Measurements from ENCODE around the gene SPATS2L.

The SPATS2L gene

DNA sequence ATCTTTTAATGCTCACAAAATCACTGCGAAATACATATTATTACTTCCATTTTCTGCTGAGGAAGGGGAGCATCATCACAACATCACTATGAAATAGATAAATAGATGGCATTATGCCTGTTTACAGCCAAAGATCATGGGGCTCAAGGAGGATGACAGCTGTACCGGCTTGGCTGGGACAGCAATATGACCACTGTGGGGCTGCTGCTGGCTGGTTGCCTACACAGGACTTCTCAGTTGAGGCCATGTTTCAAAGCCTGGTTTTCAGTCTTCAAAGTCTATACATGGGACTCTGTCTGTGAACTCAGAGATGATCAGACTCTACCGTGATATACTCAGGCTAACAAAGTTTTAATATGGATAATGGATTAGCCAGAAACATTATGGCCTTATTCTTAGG lies 58.7 kb downstream of the SPATS2L start:
- Histone ChIP-seq H3K9me3 (ENCODE audit: control insufficient read depth in 5 of 5, low read length in 5 of 5) (no peaks in the 10 kb centered on the region), H3K36me3 (ENCODE audit: control insufficient read depth in 5 of 5, insufficient read depth in 5 of 5, low read length in 5 of 5) (peaks cover 0 to 4% (median 0%) of the 10 kb centered on the region in 5 donors), H3K4me3 (ENCODE audit: low read depth in 1 of 5, low read length in 5 of 5) (no peak overlapping the region), H3K27ac (ENCODE audit: low read depth, low read length) (no peak overlapping the region), H3K9ac (ENCODE audit: low read length in 5 of 5) (no peak overlapping the region), H3K4me1 (ENCODE audit: control insufficient read depth in 5 of 5, insufficient read depth in 5 of 5, low read length in 5 of 5) (peaks cover 0 to 11% (median 9%) of the 10 kb centered on the region in 5 donors), H3K27me3 (ENCODE audit: control insufficient read depth in 5 of 5, insufficient read depth in 4 of 5, low read length in 5 of 5) (no peaks in the 10 kb centered on the region)

DNA sequence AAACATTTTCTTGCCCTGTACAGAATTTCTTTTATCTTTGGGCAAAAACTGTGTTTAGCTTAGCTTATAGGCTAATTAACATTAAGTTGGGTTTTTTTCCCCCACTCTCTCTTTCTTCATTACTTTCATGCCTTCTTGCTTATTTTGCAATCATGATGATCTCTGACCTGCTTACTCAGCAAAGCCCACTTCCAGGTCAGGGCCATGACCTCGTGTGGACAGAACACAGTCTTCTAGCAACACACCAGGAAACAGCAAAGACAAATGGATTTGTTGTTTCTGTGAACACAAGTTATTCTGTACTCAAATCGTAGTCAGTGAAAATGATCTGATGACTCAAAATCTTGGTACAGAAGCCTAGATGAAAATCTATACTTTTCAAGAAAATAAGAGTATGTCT lies 60.7 kb downstream of the SPATS2L start:
- no peak overlapping the region for H3K27ac ChIP-seq (ENCODE audit: low read depth, low read length)
- H3K9ac ChIP-seq (ENCODE audit: low read length in 5 of 5) = no peak overlapping the region
- peaks cover 0 to 11% (median 9%) of the 10 kb centered on the region in 5 donors for H3K4me1 ChIP-seq (ENCODE audit: control insufficient read depth in 5 of 5, insufficient read depth in 5 of 5, low read length in 5 of 5)
- no peak overlapping the region for H3K4me3 ChIP-seq (ENCODE audit: low read depth in 1 of 5, low read length in 5 of 5)
- no peaks in the 10 kb centered on the region for H3K9me3 ChIP-seq (ENCODE audit: control insufficient read depth in 5 of 5, low read length in 5 of 5)
- H3K27me3 ChIP-seq (ENCODE audit: control insufficient read depth in 5 of 5, insufficient read depth in 4 of 5, low read length in 5 of 5) = no peaks in the 10 kb centered on the region
- H3K36me3 ChIP-seq (ENCODE audit: control insufficient read depth in 5 of 5, insufficient read depth in 5 of 5, low read length in 5 of 5) = peaks cover 0 to 6% (median 0%) of the 10 kb centered on the region in 5 donors

DNA sequence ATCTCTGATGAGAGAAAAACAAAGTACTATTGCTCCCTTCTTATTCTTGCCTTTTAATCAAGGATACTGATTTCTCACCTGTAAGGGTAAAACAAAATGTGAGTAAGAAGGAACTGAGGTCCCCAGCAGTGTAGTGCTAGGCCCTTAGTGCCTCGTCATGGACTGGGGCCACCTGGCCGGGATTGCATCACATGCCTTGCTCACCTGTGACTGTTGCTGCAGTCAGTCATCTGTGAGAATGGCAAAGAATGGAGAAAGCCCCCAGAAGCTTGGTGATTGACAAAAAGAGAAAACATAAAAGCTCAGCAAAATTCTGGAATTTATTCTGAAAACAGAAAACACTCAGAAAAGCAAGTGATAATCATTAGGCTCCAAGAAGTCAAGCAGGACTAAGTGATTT lies 63.4 kb downstream of the SPATS2L start:
- peaks cover 2 to 14% (median 9%) of the 10 kb centered on the region in 5 donors for H3K4me1 ChIP-seq (ENCODE audit: control insufficient read depth in 5 of 5, insufficient read depth in 5 of 5, low read length in 5 of 5)
- H3K9me3 ChIP-seq (ENCODE audit: control insufficient read depth in 5 of 5, low read length in 5 of 5) = no peaks in the 10 kb centered on the region
- peaks cover 0 to 2% (median 0%) of the 10 kb centered on the region in 5 donors for H3K36me3 ChIP-seq (ENCODE audit: control insufficient read depth in 5 of 5, insufficient read depth in 5 of 5, low read length in 5 of 5)
- H3K9ac ChIP-seq (ENCODE audit: low read length in 5 of 5) = no peak overlapping the region
- H3K27ac ChIP-seq (ENCODE audit: low read depth, low read length) = no peak overlapping the region
- no peak overlapping the region for H3K4me3 ChIP-seq (ENCODE audit: low read depth in 1 of 5, low read length in 5 of 5)
- H3K27me3 ChIP-seq (ENCODE audit: control insufficient read depth in 5 of 5, insufficient read depth in 4 of 5, low read length in 5 of 5) = no peaks in the 10 kb centered on the region

DNA sequence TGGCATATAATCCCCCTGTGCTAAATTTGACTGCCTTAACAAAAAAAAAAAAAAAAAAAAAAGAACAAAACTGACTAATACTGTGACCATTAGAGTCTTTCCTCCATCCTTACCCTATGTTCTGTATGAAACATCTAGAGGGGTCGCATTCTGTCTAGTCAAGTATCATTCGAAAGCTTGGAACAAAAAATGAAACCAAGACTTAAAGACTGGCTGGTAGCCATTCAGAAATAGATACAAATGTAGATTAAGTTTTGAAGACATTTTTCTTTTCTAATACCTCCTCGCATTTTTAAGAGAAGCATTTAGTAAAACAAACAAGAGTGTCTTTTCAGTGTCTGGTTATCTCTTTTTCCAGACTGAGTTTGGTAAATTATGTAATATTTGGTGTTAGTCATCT lies 66.7 kb downstream of the SPATS2L start:
- Histone ChIP-seq H3K4me1 (ENCODE audit: control insufficient read depth in 5 of 5, insufficient read depth in 5 of 5, low read length in 5 of 5) (peaks cover 0 to 18% (median 2%) of the 10 kb centered on the region in 5 donors), H3K9ac (ENCODE audit: low read length in 5 of 5) (no peak overlapping the region), H3K27me3 (ENCODE audit: control insufficient read depth in 5 of 5, insufficient read depth in 4 of 5, low read length in 5 of 5) (no peaks in the 10 kb centered on the region), H3K4me3 (ENCODE audit: low read depth in 1 of 5, low read length in 5 of 5) (no peak overlapping the region), H3K36me3 (ENCODE audit: control insufficient read depth in 5 of 5, insufficient read depth in 5 of 5, low read length in 5 of 5) (peaks cover 0 to 2% (median 0%) of the 10 kb centered on the region in 5 donors), H3K9me3 (ENCODE audit: control insufficient read depth in 5 of 5, low read length in 5 of 5) (no peaks in the 10 kb centered on the region), H3K27ac (ENCODE audit: low read depth, low read length) (no peak overlapping the region)

DNA sequence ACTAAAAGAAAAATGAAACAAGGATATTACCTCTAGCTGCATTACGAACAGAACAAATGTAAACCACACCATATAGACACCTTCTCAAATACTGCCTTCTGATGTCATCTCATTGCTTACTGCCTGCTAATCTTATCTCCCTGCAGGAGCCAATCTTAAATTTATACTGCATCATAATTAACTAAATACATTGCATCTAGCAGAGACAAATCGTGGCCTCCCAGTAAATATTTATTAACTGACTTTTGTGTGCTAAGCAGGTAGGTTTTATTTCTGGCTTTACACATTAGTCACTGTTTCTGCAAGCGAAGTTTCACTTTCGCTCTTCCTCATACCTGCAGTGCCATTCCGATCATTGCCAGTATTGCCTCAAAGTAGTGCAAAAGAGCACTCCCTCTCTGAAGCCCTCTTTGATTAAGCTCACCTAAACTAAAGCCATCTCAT lies 67.5 kb downstream of the SPATS2L start:
- H3K9ac ChIP-seq (ENCODE audit: low read length in 5 of 5) = no peak overlapping the region
- H3K27ac ChIP-seq (ENCODE audit: low read depth, low read length) = no peak overlapping the region
- H3K27me3 ChIP-seq (ENCODE audit: control insufficient read depth in 5 of 5, insufficient read depth in 4 of 5, low read length in 5 of 5) = no peaks in the 10 kb centered on the region
- no peak overlapping the region for H3K4me3 ChIP-seq (ENCODE audit: low read depth in 1 of 5, low read length in 5 of 5)
- no peaks in the 10 kb centered on the region for H3K9me3 ChIP-seq (ENCODE audit: control insufficient read depth in 5 of 5, low read length in 5 of 5)
- H3K36me3 ChIP-seq (ENCODE audit: control insufficient read depth in 5 of 5, insufficient read depth in 5 of 5, low read length in 5 of 5) = peaks cover 0 to 2% (median 0%) of the 10 kb centered on the region in 5 donors
- H3K4me1 ChIP-seq (ENCODE audit: control insufficient read depth in 5 of 5, insufficient read depth in 5 of 5, low read length in 5 of 5) = peaks cover 0 to 23% (median 2%) of the 10 kb centered on the region in 5 donors

DNA sequence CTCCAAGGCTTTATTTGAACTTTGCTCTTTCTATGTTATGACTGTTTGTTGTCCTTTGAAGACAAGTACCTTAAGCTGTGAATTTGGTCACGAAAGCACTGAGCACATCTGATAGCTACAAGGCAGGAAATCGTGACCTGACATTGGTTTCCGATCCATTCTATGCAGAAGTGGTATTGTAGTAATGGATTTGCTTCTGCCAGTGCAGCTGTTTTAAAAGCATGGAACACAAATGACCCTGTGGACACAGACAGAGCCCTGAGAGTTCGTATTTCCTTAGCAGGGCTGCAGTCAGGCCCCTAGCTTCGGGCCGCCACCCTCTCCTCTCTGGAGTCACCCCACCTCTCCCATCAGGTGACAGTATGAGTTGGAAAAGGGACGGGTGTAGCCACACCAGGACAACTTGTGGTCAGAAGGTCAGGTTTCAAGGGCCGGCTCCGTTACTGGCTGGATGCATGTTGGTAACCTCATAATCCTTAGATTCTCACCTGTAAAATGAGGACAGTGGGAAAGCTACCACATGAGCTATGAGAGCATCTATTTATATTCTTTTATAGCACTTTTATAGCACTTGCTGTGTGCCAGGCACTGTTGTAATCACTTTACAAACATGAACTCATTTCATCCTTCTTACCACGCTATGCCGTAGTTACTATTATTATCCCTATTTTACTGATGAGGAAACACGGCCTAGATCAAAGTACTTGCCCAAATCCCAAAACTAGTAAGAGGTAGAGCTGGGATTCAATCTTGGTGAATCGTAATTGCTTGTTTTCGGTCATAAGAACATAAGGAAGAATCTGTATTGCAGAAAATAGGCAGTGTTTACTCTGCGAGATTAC lies 70.2 kb downstream of the SPATS2L start:
- Histone ChIP-seq H3K4me1 (ENCODE audit: control insufficient read depth in 5 of 5, insufficient read depth in 5 of 5, low read length in 5 of 5) (peaks cover 0 to 40% (median 6%) of the 10 kb centered on the region in 5 donors), H3K9ac (ENCODE audit: low read length in 5 of 5) (no peak overlapping the region), H3K4me3 (ENCODE audit: low read depth in 1 of 5, low read length in 5 of 5) (no peak overlapping the region), H3K27ac (ENCODE audit: low read depth, low read length) (no peak overlapping the region), H3K36me3 (ENCODE audit: control insufficient read depth in 5 of 5, insufficient read depth in 5 of 5, low read length in 5 of 5) (peaks cover 0 to 2% (median 0%) of the 10 kb centered on the region in 5 donors), H3K9me3 (ENCODE audit: control insufficient read depth in 5 of 5, low read length in 5 of 5) (no peaks in the 10 kb centered on the region), H3K27me3 (ENCODE audit: control insufficient read depth in 5 of 5, insufficient read depth in 4 of 5, low read length in 5 of 5) (no peaks in the 10 kb centered on the region)

DNA sequence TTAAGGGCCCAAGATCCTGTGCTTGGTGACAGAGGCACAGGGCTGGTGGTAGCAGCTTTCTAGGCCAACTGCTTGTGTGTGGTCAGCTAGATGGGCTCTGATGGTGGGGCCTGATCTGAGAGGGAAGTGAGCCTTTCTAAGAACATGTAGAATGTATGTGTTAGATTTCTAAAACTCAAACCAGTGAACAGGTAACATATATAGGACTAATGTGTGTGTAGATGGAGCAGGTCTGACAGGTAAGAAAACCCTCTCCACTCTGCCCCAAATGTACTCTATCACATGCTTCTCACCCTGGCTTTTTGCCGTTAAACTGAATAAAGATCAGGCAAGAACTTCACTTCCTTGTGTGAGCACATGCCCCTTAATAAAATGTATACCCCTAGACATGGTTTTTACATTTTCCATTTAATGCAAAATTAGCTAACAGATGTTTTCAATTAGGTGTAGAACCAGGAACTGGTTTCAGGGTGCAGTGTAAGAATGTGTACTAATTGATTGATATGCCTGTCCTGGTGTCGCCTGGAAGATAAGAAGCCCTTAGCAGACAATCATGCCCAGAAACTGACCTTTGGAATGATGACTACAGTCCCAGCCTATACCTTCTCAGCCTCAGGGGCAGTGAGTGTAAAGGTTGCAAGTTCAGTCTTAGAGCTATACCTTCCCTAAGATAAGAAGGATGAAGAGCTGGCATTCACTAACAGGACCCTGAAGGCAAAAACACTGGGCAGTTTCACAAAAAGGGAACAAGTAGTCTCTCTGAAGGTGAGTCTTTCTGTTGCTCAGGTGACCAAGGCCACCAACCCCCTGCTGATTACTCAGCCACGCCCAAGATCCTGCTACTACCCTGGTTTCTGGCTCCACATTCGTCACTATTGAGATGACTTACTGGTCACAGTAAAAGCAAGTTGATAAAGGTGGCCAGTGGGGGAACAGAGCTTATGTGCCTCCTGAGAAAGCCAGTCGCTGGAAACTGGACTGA lies 71.2 kb downstream of the SPATS2L start:
- Histone ChIP-seq H3K4me3 (ENCODE audit: low read depth in 1 of 5, low read length in 5 of 5) (no peak overlapping the region), H3K4me1 (ENCODE audit: control insufficient read depth in 5 of 5, insufficient read depth in 5 of 5, low read length in 5 of 5) (peaks cover 0 to 40% (median 6%) of the 10 kb centered on the region in 5 donors), H3K9me3 (ENCODE audit: control insufficient read depth in 5 of 5, low read length in 5 of 5) (no peaks in the 10 kb centered on the region), H3K9ac (ENCODE audit: low read length in 5 of 5) (no peak overlapping the region), H3K36me3 (ENCODE audit: control insufficient read depth in 5 of 5, insufficient read depth in 5 of 5, low read length in 5 of 5) (no peaks in the 10 kb centered on the region), H3K27ac (ENCODE audit: low read depth, low read length) (no peak overlapping the region), H3K27me3 (ENCODE audit: control insufficient read depth in 5 of 5, insufficient read depth in 4 of 5, low read length in 5 of 5) (no peaks in the 10 kb centered on the region)

DNA sequence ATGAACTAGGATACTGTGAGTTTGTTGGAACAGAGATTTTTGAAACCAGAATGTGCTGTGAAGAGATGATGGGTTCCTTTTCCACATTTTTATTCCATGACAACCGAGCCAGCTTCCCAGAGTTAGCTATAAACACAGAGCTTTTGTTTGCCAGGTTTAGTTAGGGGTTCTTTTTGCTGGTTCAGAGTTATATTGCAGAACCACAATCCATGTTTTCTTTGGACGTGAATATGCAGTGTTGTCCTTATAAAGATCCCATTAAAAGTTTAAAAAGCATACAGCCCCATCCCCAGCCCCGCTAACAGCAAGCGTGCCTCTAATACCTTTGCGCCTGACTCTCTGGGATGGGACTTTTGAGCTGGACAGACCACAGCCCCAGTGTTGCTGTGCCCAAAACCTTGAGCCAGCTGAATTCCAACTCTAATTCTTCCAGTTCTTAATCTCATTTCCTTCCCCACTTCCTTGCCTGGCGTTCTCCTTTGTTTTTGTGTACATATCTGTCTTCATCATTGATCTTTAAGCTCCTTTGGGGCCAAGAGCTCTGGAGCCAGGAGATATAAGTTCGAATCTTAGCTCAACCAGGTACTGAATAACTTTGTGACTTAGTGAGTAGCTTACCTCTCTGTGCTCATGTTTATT lies 72.3 kb downstream of the SPATS2L start:
- Histone ChIP-seq H3K27me3 (ENCODE audit: control insufficient read depth in 5 of 5, insufficient read depth in 4 of 5, low read length in 5 of 5) (no peaks in the 10 kb centered on the region), H3K27ac (ENCODE audit: low read depth, low read length) (no peak overlapping the region), H3K9me3 (ENCODE audit: control insufficient read depth in 5 of 5, low read length in 5 of 5) (no peaks in the 10 kb centered on the region), H3K36me3 (ENCODE audit: control insufficient read depth in 5 of 5, insufficient read depth in 5 of 5, low read length in 5 of 5) (no peaks in the 10 kb centered on the region), H3K4me3 (ENCODE audit: low read depth in 1 of 5, low read length in 5 of 5) (no peak overlapping the region), H3K9ac (ENCODE audit: low read length in 5 of 5) (no peak overlapping the region), H3K4me1 (ENCODE audit: control insufficient read depth in 5 of 5, insufficient read depth in 5 of 5, low read length in 5 of 5) (peaks cover 0 to 43% (median 6%) of the 10 kb centered on the region in 5 donors)

DNA sequence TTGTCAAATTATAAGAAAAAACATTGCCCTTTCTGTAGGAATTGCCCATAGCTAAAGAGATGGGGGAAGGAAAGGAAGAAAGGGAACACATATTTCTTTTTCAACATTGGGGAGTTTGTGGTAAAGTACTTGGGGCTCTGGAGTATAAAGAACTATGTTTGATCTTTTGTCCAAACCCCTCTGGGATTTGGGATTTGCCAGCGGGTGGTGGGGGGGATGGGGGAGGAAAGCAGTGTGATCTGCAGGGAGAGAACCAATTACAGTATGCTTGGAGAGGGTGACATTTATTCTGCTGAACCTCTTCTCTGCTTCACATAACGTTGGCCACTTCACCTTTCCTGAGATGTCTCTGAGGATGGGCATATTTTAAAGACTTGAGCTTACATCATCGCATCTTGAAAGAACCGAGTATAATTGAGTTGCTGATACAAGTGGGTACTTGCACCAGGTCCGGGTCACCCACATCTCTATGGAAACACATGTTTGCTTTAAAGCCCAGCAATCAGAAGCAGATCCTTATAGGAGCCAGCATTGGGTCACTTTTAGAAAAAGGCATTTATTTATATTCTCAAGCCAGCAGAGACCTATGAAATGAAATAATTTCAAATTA lies 73.1 kb downstream of the SPATS2L start:
- peaks cover 0 to 43% (median 6%) of the 10 kb centered on the region in 5 donors for H3K4me1 ChIP-seq (ENCODE audit: control insufficient read depth in 5 of 5, insufficient read depth in 5 of 5, low read length in 5 of 5)
- no peak overlapping the region for H3K27ac ChIP-seq (ENCODE audit: low read depth, low read length)
- no peak overlapping the region for H3K9ac ChIP-seq (ENCODE audit: low read length in 5 of 5)
- H3K9me3 ChIP-seq (ENCODE audit: control insufficient read depth in 5 of 5, low read length in 5 of 5) = no peaks in the 10 kb centered on the region
- H3K36me3 ChIP-seq (ENCODE audit: control insufficient read depth in 5 of 5, insufficient read depth in 5 of 5, low read length in 5 of 5) = no peaks in the 10 kb centered on the region
- H3K4me3 ChIP-seq (ENCODE audit: low read depth in 1 of 5, low read length in 5 of 5) = no peak overlapping the region
- no peaks in the 10 kb centered on the region for H3K27me3 ChIP-seq (ENCODE audit: control insufficient read depth in 5 of 5, insufficient read depth in 4 of 5, low read length in 5 of 5)
